Transverse colon (tissue), 4 donors: ENCODE data around the gene DCLK3. TPM values are rescaled to one million over a fixed set of nuclear protein-coding genes. Genes with fewer than 3 reads are reported as not detected.

Experiments used
- DNase-seq: peaks from one replicate; pipeline ENCODE4 v3.0.0-alpha.2; 2019
- H3K27ac ChIP-seq, 4 donors: fragments of 200-600 bp; sonication (generic); 2 replicates each; pipeline ENCODE4 v1.5.1; 2016 to 2018; ENCODE audit warnings: inconsistent platforms in 4 of 4
- H3K27me3 ChIP-seq: fragments of 200-600 bp; sonication (generic); 2 replicates; pipeline ENCODE4 v1.5.1; 2017; ENCODE audit warnings: inconsistent platforms
- H3K36me3 ChIP-seq, 4 donors: fragments of 200-600 bp; sonication (generic); 2 replicates each; pipeline ENCODE4 v1.5.1; 2017 to 2019; ENCODE audit warnings: inconsistent platforms in 4 of 4
- H3K4me1 ChIP-seq, 4 donors: fragments of 200-600 bp; sonication (generic); 2 replicates each; pipeline ENCODE4 v1.5.1; 2017 to 2020; ENCODE audit warnings: inconsistent platforms in 4 of 4
- H3K4me3 ChIP-seq, 4 donors: fragments of 200-600 bp; sonication (generic); 1 replicate in 1 of 4; 2 replicates in 3 of 4; pipeline versions ENCODE4 v1.5.1 to v1.6.1; 2017 to 2019; ENCODE audit warnings: inconsistent platforms in 4 of 4
- H3K9me3 ChIP-seq, 2 donors: fragments of 200-600 bp; sonication (generic); 2 replicates each; pipeline ENCODE4 v1.5.1; 2017 to 2019; ENCODE audit warnings: inconsistent platforms in 2 of 2
- CTCF ChIP-seq, 5 experiments: fragments of 200-600 bp in 3 of 5; fragments of 450-650 bp in 2 of 5; sonication (generic) in 3 of 5; IDR thresholded peaks; 1 replicate in 2 of 5; 2 replicates in 3 of 5; pipeline ENCODE4 v1.5.1; 2016 to 2017; ENCODE audit warnings: antibody characterized with exemption in 5 of 5, inconsistent platforms in 3 of 5, mild to moderate bottlenecking in 2 of 5, moderate library complexity in 1 of 5
- EP300 ChIP-seq: sonication (generic); formaldehyde crosslinking; IDR thresholded peaks from one replicate; pipeline ENCODE4 v1.6.1; 2017; ENCODE audit warnings: antibody characterized with exemption, low read depth
- POLR2A ChIP-seq: fragments of 450-650 bp; IDR thresholded peaks from one replicate; pipeline ENCODE4 v1.6.1; 2016; ENCODE audit warnings: antibody characterized with exemption, mild to moderate bottlenecking, moderate library complexity
- POLR2AphosphoS5 ChIP-seq, 3 donors: sonication (generic); formaldehyde crosslinking; IDR thresholded peaks; one replicate each; pipeline ENCODE4 v1.6.1; 2016; ENCODE audit warnings: antibody characterized with exemption in 3 of 3
- WGBS, 2 donors: methylation state at CpG; one replicate each; pipeline ENCODE4 v1.1.5; 2018; ENCODE audit warnings: low coverage in 1 of 2; 5-methylcytosine and 5-hydroxymethylcytosine counted together
- in situ Hi-C, 4 donors: fragments of 200-750 bp; cut with MboI; loops; one replicate each; pipeline versions ENCODE4 v1.15.0 to v1.15.1; 2017; ENCODE audit warnings: low sequenced_read_pairs in 3 of 4, low pct_ligation_motif_present in 1 of 4, low pct_unique_long_range_greater_than_20kb in 1 of 4
- intact Hi-C: fragments of 100-400 bp; cut with DNase I; formaldehyde crosslinking; loops from one replicate; pipeline ENCODE4 v1.15.1; 2023; ENCODE audit warnings: low total_unique reads
- total RNA-seq, 4 donors: library from RNA; depleted of rRNA; stranded (reverse); fragments of >200 nt; gene quantifications; one replicate each; pipeline ENCODE4 v1.1.0, GENCODE V29; 2016

Gene DCLK3
- total RNA-seq, 4 donors from 2014 or later: 0.14 TPM; not detected in 3

GRCh38 chr3:36662626-36663025 lies 101.7 kb downstream of the DCLK3 start:
- H3K9me3 ChIP-seq: no peaks in the 10 kb centered on the region
- TF ChIP-seq CTCF (IDR thresholded peaks at IDR 0.05): no peak
- TF ChIP-seq POLR2A: no peak
- TF ChIP-seq EP300: no peak
- TF ChIP-seq POLR2AphosphoS5 (IDR thresholded peaks at IDR 0.05): no peak

More at GRCh38 chr3:36662626-36663025, 101.7 kb downstream of the DCLK3 start:
- Histone ChIP-seq H3K27me3 (no peaks in the 10 kb centered on the region), H3K4me3 (no peak overlapping the region), H3K36me3 (no peaks in the 10 kb centered on the region), H3K27ac (no peak overlapping the region), H3K4me1 (no peaks in the 10 kb centered on the region)
- DNase-seq: no peak
- WGBS, 2 donors: 58 to 64% methylated on average over 4 of the region's 4 CpGs
- intact Hi-C loops: no loop called here
- in situ Hi-C loops: no loop called here

Other genes starting within 250 kb of the DCLK3 start
- 100 to 1,000 TPM in 3 of 4 donors, 10 to 100 TPM in 1; 91.5 to 179 (median 116) TPM for gene TRANK1, start 180.5 kb upstream of the DCLK3 start, total RNA-seq
- 10 to 100 TPM in 1 of 4 donors, 1 to 10 TPM in 3; 5.8 to 22.9 (median 7.1) TPM for gene EPM2AIP1, start 228.6 kb upstream of the DCLK3 start, total RNA-seq
- gene MLH1, start 229.0 kb upstream of the DCLK3 start, total RNA-seq: 10 to 100 TPM; 19.4 to 38.0 (median 27.8) TPM